Gastrocnemius medialis (tissue), 4 donors: ENCODE measurements around the gene PPP1R8.

Source experiments
- POLR2A ChIP-seq, 2 donors: fragments of 450-650 bp; IDR thresholded peaks; one replicate each; pipeline ENCODE4 v1.6.1; 2017; ENCODE audit warnings: antibody characterized with exemption in 2 of 2, mild to moderate bottlenecking in 2 of 2, moderate library complexity in 2 of 2
- TF ChIP-seq, protein P1 (sequence below), 5 experiments: fragments of 450-650 bp in 3 of 5; fragments of 200-600 bp in 2 of 5; sonication (generic) in 2 of 5; IDR thresholded peaks in 4 of 5; conservative IDR thresholded peaks in 1 of 5; 1 replicate in 4 of 5; 2 replicates in 1 of 5; pipeline ENCODE4 v1.5.1; 2016 to 2019; ENCODE audit warnings: antibody characterized with exemption in 5 of 5, mild to moderate bottlenecking in 3 of 5, moderate library complexity in 3 of 5

DNA sequence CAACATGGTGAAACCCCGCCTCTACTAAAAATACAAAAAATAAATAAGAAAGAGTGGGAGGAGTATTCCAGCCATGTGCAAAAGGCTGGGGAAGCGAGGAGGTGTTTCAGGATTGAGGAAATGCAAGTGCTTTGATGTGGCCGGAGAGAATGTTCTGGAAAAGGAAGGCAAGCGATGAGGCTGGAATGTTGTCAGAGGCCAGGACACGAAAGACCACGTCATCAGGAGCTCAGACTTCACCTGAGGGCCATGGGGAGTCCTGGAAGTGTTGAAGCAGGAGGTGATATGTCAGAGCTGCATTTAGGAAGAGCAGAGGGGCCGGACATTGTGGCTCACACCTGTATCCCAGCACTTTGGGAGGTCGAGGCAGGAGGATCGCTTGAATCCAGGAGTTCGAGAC is 30.9 kb downstream of the PPP1R8 start:
- TF ChIP-seq, protein P1, sequence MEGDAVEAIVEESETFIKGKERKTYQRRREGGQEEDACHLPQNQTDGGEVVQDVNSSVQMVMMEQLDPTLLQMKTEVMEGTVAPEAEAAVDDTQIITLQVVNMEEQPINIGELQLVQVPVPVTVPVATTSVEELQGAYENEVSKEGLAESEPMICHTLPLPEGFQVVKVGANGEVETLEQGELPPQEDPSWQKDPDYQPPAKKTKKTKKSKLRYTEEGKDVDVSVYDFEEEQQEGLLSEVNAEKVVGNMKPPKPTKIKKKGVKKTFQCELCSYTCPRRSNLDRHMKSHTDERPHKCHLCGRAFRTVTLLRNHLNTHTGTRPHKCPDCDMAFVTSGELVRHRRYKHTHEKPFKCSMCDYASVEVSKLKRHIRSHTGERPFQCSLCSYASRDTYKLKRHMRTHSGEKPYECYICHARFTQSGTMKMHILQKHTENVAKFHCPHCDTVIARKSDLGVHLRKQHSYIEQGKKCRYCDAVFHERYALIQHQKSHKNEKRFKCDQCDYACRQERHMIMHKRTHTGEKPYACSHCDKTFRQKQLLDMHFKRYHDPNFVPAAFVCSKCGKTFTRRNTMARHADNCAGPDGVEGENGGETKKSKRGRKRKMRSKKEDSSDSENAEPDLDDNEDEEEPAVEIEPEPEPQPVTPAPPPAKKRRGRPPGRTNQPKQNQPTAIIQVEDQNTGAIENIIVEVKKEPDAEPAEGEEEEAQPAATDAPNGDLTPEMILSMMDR (IDR thresholded peaks at IDR 0.05 in 4 of 5, conservative IDR thresholded peaks at IDR 0.05 in 1 of 5) = no peak
- TF ChIP-seq POLR2A (IDR thresholded peaks at IDR 0.05) = no peak
